ENCODE data around the gene OR6C75.

DNA sequence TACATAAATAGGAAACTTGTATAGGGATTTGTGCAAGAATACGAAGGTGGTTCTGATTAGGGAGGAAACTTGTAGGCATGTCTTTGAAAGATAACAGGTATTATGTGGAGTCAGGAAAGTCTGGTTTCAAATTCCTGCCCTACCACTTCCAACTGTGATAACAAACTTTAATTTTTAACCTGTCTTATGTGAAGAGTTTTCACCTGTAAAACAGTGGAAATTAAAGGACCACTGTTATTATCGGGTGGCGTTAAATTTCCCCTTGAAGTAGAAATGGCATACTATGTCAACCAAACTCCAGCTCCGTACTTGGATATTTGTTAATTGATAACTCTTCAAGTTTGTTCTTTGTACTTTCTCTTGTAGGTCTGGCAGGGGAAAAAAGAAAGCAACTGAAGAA is 42.6 kb upstream of the OR6C75 start:
- no peak for TF ChIP-seq RAD21 (IDR thresholded peaks at IDR 0.05; ENCODE audit: low read length)
- TF ChIP-seq POLR2A (IDR thresholded peaks at IDR 0.05; ENCODE audit: low read depth, low read length) = no peak
- TF ChIP-seq, protein P1, sequence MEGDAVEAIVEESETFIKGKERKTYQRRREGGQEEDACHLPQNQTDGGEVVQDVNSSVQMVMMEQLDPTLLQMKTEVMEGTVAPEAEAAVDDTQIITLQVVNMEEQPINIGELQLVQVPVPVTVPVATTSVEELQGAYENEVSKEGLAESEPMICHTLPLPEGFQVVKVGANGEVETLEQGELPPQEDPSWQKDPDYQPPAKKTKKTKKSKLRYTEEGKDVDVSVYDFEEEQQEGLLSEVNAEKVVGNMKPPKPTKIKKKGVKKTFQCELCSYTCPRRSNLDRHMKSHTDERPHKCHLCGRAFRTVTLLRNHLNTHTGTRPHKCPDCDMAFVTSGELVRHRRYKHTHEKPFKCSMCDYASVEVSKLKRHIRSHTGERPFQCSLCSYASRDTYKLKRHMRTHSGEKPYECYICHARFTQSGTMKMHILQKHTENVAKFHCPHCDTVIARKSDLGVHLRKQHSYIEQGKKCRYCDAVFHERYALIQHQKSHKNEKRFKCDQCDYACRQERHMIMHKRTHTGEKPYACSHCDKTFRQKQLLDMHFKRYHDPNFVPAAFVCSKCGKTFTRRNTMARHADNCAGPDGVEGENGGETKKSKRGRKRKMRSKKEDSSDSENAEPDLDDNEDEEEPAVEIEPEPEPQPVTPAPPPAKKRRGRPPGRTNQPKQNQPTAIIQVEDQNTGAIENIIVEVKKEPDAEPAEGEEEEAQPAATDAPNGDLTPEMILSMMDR (conservative IDR thresholded peaks at IDR 0.05; ENCODE audit: low read depth, low read length) = no peak
- TF ChIP-seq BHLHE40 (IDR thresholded peaks at IDR 0.05; ENCODE audit: low read depth, low read length) = no peak
- TF ChIP-seq MXI1 (IDR thresholded peaks at IDR 0.05; ENCODE audit: borderline replicate concordance, low read depth, low read length) = no peak
- no peak for TF ChIP-seq NFE2L2 (IDR thresholded peaks at IDR 0.05; ENCODE audit: low read depth, low read length)
- TF ChIP-seq RFX5 (IDR thresholded peaks at IDR 0.05; ENCODE audit: low read depth, low read length) = no peak
- TF ChIP-seq, protein P2, sequence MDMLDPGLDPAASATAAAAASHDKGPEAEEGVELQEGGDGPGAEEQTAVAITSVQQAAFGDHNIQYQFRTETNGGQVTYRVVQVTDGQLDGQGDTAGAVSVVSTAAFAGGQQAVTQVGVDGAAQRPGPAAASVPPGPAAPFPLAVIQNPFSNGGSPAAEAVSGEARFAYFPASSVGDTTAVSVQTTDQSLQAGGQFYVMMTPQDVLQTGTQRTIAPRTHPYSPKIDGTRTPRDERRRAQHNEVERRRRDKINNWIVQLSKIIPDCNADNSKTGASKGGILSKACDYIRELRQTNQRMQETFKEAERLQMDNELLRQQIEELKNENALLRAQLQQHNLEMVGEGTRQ (IDR thresholded peaks at IDR 0.05; ENCODE audit: low read depth, low read length) = no peak
- TF ChIP-seq, protein P3, sequence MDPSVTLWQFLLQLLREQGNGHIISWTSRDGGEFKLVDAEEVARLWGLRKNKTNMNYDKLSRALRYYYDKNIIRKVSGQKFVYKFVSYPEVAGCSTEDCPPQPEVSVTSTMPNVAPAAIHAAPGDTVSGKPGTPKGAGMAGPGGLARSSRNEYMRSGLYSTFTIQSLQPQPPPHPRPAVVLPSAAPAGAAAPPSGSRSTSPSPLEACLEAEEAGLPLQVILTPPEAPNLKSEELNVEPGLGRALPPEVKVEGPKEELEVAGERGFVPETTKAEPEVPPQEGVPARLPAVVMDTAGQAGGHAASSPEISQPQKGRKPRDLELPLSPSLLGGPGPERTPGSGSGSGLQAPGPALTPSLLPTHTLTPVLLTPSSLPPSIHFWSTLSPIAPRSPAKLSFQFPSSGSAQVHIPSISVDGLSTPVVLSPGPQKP (IDR thresholded peaks at IDR 0.05; ENCODE audit: borderline replicate concordance, low read depth, low read length) = no peak
- TF ChIP-seq MAZ (IDR thresholded peaks at IDR 0.05; ENCODE audit: borderline replicate concordance, low read depth, low read length) = no peak
- TF ChIP-seq CEBPB (IDR thresholded peaks at IDR 0.05; ENCODE audit: low read depth, low read length) = no peak
- no peak for TF ChIP-seq RCOR1 (IDR thresholded peaks at IDR 0.05; ENCODE audit: insufficient replicate concordance, low read length)
- TF ChIP-seq CHD1 (IDR thresholded peaks at IDR 0.05; ENCODE audit: low read depth, low read length) = no peak

Data from IMR-90 (cell line).